HL-60 (cell line): ENCODE results near the gene SEC24D.

Experiments
- CTCF ChIP-seq: IDR thresholded peaks from one replicate; pipeline ENCODE4 v1.5.1; 2011; ENCODE audit warnings: low read length, control low read depth, inconsistent platforms; ENCODE audit not compliant: insufficient read depth
- GABPA ChIP-seq: IDR thresholded peaks from 2 replicates; pipeline ENCODE4 v1.6.1; 2012; ENCODE audit warnings: low read depth
- POLR2AphosphoS5 ChIP-seq: IDR thresholded peaks from 2 replicates; pipeline ENCODE4 v1.6.1; 2012; ENCODE audit warnings: low read depth
- REST ChIP-seq: IDR thresholded peaks from 2 replicates; pipeline ENCODE4 v1.6.1; 2012; ENCODE audit warnings: low read depth; ENCODE audit not compliant: insufficient replicate concordance

- TF ChIP-seq CTCF = no peak
- no peak for TF ChIP-seq POLR2AphosphoS5
- peak; percentile 72 for TF ChIP-seq GABPA
- TF ChIP-seq REST = no peak
Observed at GRCh38 chr4:118683513-118683912, 152.4 kb downstream of the SEC24D start.
